Measurements from ENCODE around the gene NADSYN1. TPM values are rescaled to one million over a fixed set of nuclear protein-coding genes. Genes with fewer than 3 reads are reported as not detected.
A peak's percentile ranks its signal among the peaks of the same experiment; 100 is the strongest.
"Not testable (repeated sequence)": the region's sequence is repeated elsewhere in the genome, so short reads cannot be mapped to it uniquely, and the experiment has no call there.

The NADSYN1 gene
- total and polyA plus RNA-seq, 2 of the 13 experiments (the other 11 are each of a cell fraction or from before 2014, with no cell fraction given): 35.7 to 51.5 TPM

GRCh38 chr11:71534711-71535608 is 82.0 kb downstream of the NADSYN1 start (continued):
- TF ChIP-seq ZMYM3 (CRISPR knock-in tag; IDR thresholded peaks at IDR 0.05) (peak; percentile 57; the same call in 1 of the 2 replicates), HIC2 (CRISPR knock-in tag; IDR thresholded peaks at IDR 0.05; ENCODE audit: low read depth) (peak; percentile 34; the same call in 1 of the 2 replicates), SKIL (CRISPR knock-in tag; IDR thresholded peaks at IDR 0.05; ENCODE audit: borderline replicate concordance) (peak; percentile 75), DRAP1 (CRISPR knock-in tag; IDR thresholded peaks at IDR 0.05) (peak; percentile 73), DMAP1 (CRISPR knock-in tag; IDR thresholded peaks at IDR 0.05) (peak; percentile 49), MEIS1 (CRISPR knock-in tag; IDR thresholded peaks at IDR 0.05; ENCODE audit: borderline replicate concordance) (0 out of 2 replicates have a peak, but pooled peaks have one; percentile 69), IRF2 (CRISPR knock-in tag; IDR thresholded peaks at IDR 0.05) (peak; percentile 29; the same call in 1 of the 2 replicates), ZFY (CRISPR knock-in tag; IDR thresholded peaks at IDR 0.05) (peak; percentile 62), ZBTB20 (CRISPR knock-in tag; IDR thresholded peaks at IDR 0.05; ENCODE audit: borderline replicate concordance, low read depth) (peak; percentile 84; the same call in 1 of the 2 replicates), ZNF510 (CRISPR knock-in tag; IDR thresholded peaks at IDR 0.05; ENCODE audit: low read depth) (0 out of 2 replicates have a peak, but pooled peaks have one; percentile 4), ERF (CRISPR knock-in tag; IDR thresholded peaks at IDR 0.05) (peak; percentile 27; the same call in 1 of the 2 replicates), CREB1 (CRISPR knock-in tag; IDR thresholded peaks at IDR 0.05) (peak; percentile 39; the same call in 1 of the 2 replicates), FOXJ3 (CRISPR knock-in tag; IDR thresholded peaks at IDR 0.05; ENCODE audit: borderline replicate concordance) (peak; percentile 47; the same call in 1 of the 2 replicates), RBFOX2 (IDR thresholded peaks at IDR 0.05; ENCODE audit: low read depth, low read length) (0 out of 2 replicates have a peak, but pooled peaks have one; percentile 37), GFI1 (CRISPR knock-in tag; IDR thresholded peaks at IDR 0.05; ENCODE audit: borderline replicate concordance) (peak; percentile 76; the same call in 1 of the 2 replicates)
- TF ChIP-seq, protein P1, sequence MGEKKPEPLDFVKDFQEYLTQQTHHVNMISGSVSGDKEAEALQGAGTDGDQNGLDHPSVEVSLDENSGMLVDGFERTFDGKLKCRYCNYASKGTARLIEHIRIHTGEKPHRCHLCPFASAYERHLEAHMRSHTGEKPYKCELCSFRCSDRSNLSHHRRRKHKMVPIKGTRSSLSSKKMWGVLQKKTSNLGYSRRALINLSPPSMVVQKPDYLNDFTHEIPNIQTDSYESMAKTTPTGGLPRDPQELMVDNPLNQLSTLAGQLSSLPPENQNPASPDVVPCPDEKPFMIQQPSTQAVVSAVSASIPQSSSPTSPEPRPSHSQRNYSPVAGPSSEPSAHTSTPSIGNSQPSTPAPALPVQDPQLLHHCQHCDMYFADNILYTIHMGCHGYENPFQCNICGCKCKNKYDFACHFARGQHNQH (CRISPR knock-in tag; IDR thresholded peaks at IDR 0.05): 0 out of 2 replicates have a peak, but pooled peaks have one; percentile 50
- TF ChIP-seq, protein P2, sequence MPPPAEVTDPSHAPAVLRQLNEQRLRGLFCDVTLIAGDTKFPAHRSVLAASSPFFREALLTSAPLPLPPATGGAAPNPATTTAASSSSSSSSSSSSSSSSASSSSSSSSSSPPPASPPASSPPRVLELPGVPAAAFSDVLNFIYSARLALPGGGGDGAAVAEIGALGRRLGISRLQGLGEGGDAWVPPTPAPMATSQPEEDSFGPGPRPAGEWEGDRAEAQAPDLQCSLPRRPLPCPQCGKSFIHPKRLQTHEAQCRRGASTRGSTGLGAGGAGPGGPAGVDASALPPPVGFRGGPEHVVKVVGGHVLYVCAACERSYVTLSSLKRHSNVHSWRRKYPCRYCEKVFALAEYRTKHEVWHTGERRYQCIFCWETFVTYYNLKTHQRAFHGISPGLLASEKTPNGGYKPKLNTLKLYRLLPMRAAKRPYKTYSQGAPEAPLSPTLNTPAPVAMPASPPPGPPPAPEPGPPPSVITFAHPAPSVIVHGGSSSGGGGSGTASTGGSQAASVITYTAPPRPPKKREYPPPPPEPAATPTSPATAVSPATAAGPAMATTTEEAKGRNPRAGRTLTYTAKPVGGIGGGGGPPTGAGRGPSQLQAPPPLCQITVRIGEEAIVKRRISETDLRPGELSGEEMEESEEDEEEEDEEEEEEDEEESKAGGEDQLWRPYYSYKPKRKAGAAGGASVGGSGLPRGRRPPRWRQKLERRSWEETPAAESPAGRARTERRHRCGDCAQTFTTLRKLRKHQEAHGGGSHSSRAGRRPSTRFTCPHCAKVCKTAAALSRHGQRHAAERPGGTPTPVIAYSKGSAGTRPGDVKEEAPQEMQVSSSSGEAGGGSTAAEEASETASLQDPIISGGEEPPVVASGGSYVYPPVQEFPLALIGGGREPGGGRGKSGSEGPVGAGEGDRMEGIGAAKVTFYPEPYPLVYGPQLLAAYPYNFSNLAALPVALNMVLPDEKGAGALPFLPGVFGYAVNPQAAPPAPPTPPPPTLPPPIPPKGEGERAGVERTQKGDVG (CRISPR knock-in tag; IDR thresholded peaks at IDR 0.05; ENCODE audit: borderline replicate concordance): 0 out of 2 replicates have a peak, but pooled peaks have one; percentile 25
- not testable (repeated sequence) for TF ChIP-seq CREB1 (IDR thresholded peaks at IDR 0.05)
